Liver (tissue), 9 donors: ENCODE results near the gene FES. TPM values are rescaled to one million over a fixed set of nuclear protein-coding genes. Genes with fewer than 3 reads are reported as not detected.

Source experiments
- DNase-seq: peaks from one replicate; pipeline ENCODE4 v3.0.0-alpha.2; 2017; ENCODE audit warnings: low spot score
- H3K27ac ChIP-seq, 2 donors: one replicate each; pipeline ENCODE4 v1.7.0; 2013; ENCODE audit warnings: inconsistent platforms in 2 of 2, low read length in 2 of 2, control low read depth in 1 of 2, low read depth in 1 of 2, mild to moderate bottlenecking in 1 of 2
- H3K27me3 ChIP-seq, 4 donors: one replicate each; pipeline versions ENCODE4 v1.6.1 to v1.7.0; 2013; ENCODE audit warnings: low read length in 3 of 4, inconsistent platforms in 1 of 4, mild to moderate bottlenecking in 1 of 4, moderate library complexity in 1 of 4; ENCODE audit not compliant: control insufficient read depth in 4 of 4, insufficient read depth in 4 of 4
- H3K36me3 ChIP-seq, 4 donors: one replicate each; pipeline versions ENCODE4 v1.6.1 to v1.7.0; 2013; ENCODE audit warnings: low read length in 3 of 4, mild to moderate bottlenecking in 3 of 4, low read depth in 1 of 4, moderate library complexity in 1 of 4; ENCODE audit not compliant: control insufficient read depth in 4 of 4, insufficient read depth in 3 of 4
- H3K4me1 ChIP-seq, 4 donors: one replicate each; pipeline versions ENCODE4 v1.6.1 to v1.7.0; 2013; ENCODE audit warnings: low read length in 3 of 4, mild to moderate bottlenecking in 3 of 4, moderate library complexity in 1 of 4; ENCODE audit not compliant: control insufficient read depth in 4 of 4, insufficient read depth in 4 of 4
- H3K4me3 ChIP-seq, 3 donors: one replicate each; pipeline versions ENCODE4 v1.6.1 to v1.7.0; 2013; ENCODE audit warnings: low read length in 3 of 3, control low read depth in 1 of 3, low read depth in 1 of 3, mild to moderate bottlenecking in 1 of 3
- H3K9ac ChIP-seq, 2 donors: one replicate each; pipeline ENCODE4 v1.7.0; 2013; ENCODE audit warnings: low read length in 2 of 2, mild to moderate bottlenecking in 2 of 2, moderate library complexity in 2 of 2, control low read depth in 1 of 2, low read depth in 1 of 2
- H3K9me3 ChIP-seq, 4 donors: one replicate each; pipeline versions ENCODE4 v1.6.1 to v1.7.0; 2013; ENCODE audit warnings: low read length in 3 of 4; ENCODE audit not compliant: control insufficient read depth in 4 of 4
- ATF3 ChIP-seq: IDR thresholded peaks from 2 replicates; pipeline ENCODE4 v1.6.1; 2016; ENCODE audit warnings: antibody characterized with exemption
- CTCF ChIP-seq: fragments of 150-350 bp; IDR thresholded peaks from 2 replicates; pipeline ENCODE4 v1.5.1; 2017; ENCODE audit warnings: improper control_type of control experiment, low read depth, low read length; ENCODE audit not compliant: missing input control
- EGR1 ChIP-seq, 2 donors: IDR thresholded peaks; 2 replicates each; pipeline ENCODE4 v1.6.1; 2016 to 2018; ENCODE audit warnings: antibody characterized with exemption in 2 of 2, low read depth in 2 of 2
- FOXA1 ChIP-seq: IDR thresholded peaks from 2 replicates; pipeline ENCODE4 v1.6.1; 2016; ENCODE audit warnings: antibody characterized with exemption
- FOXA2 ChIP-seq: IDR thresholded peaks from 2 replicates; pipeline ENCODE4 v1.6.1; 2016; ENCODE audit warnings: antibody characterized with exemption
- GABPA ChIP-seq, 2 donors: IDR thresholded peaks in 1 of 2; conservative IDR thresholded peaks in 1 of 2; 2 replicates each; pipeline ENCODE4 v1.6.1; 2016; ENCODE audit warnings: antibody characterized with exemption in 2 of 2, mild to moderate bottlenecking in 1 of 2, moderate library complexity in 1 of 2
- HNF4A ChIP-seq, 2 donors: conservative IDR thresholded peaks; 2 replicates each; pipeline ENCODE4 v1.6.1; 2016; ENCODE audit warnings: antibody characterized with exemption in 2 of 2, mild to moderate bottlenecking in 2 of 2
- HNF4G ChIP-seq: IDR thresholded peaks from 2 replicates; pipeline ENCODE4 v1.6.1; 2016; ENCODE audit warnings: antibody characterized with exemption
- JUND ChIP-seq, 2 donors: IDR thresholded peaks; 2 replicates each; pipeline ENCODE4 v1.6.1; 2016; ENCODE audit warnings: antibody characterized with exemption in 2 of 2
- MAX ChIP-seq: IDR thresholded peaks from 2 replicates; pipeline ENCODE4 v1.6.1; 2016; ENCODE audit warnings: antibody characterized with exemption
- NR2F2 ChIP-seq: IDR thresholded peaks from 2 replicates; pipeline ENCODE4 v1.6.1; 2016; ENCODE audit warnings: antibody characterized with exemption
- RAD21 ChIP-seq, 2 donors: IDR thresholded peaks; 2 replicates each; pipeline ENCODE4 v1.6.1; 2016; ENCODE audit warnings: antibody characterized with exemption in 2 of 2, mild to moderate bottlenecking in 2 of 2
- RXRA ChIP-seq, 2 donors: IDR thresholded peaks; 2 replicates each; pipeline ENCODE4 v1.6.1; 2017 to 2018; ENCODE audit warnings: antibody characterized with exemption in 2 of 2, mild to moderate bottlenecking in 1 of 2
- SP1 ChIP-seq: IDR thresholded peaks from 2 replicates; pipeline ENCODE4 v1.6.1; 2018; ENCODE audit warnings: antibody characterized with exemption, mild to moderate bottlenecking
- TAF1 ChIP-seq: conservative IDR thresholded peaks from 2 replicates; pipeline ENCODE4 v1.6.1; 2016; ENCODE audit warnings: antibody characterized with exemption, mild to moderate bottlenecking
- YY1 ChIP-seq: IDR thresholded peaks from 2 replicates; pipeline ENCODE4 v1.6.1; 2016; ENCODE audit warnings: antibody characterized with exemption, mild to moderate bottlenecking
- ZBTB33 ChIP-seq: IDR thresholded peaks from 2 replicates; pipeline ENCODE4 v1.6.1; 2016; ENCODE audit warnings: antibody characterized with exemption
- WGBS: extraction: QIAGEN DNeasy Blood & Tissue Kit; methylation state at CpG from one replicate; pipeline ENCODE4 v1.1.7; 2013; 5-methylcytosine and 5-hydroxymethylcytosine counted together
- polyA plus RNA-seq, 2 donors: library from polyadenylated mRNA; stranded (reverse) in 1 of 2; unstranded in 1 of 2; fragments of 200-250 nt in 1 of 2; fragments of >200 nt in 1 of 2; fragmentation: Nextera tagmentation in 1 of 2; extraction: Ambion mirVana in 1 of 2; gene quantifications; one replicate each; pipeline versions ENCODE4 v1.2.1 to v1.2.3, GENCODE V29; 2013 to 2015
- total RNA-seq, 2 donors: library from RNA; depleted of rRNA; stranded (reverse); fragments of >200 nt; gene quantifications; one replicate each; pipeline ENCODE4 v1.2.3, GENCODE V29; 2014
- TF ChIP-seq, protein P1 (sequence below): IDR thresholded peaks from 2 replicates; pipeline ENCODE4 v1.6.1; 2016; ENCODE audit warnings: antibody characterized with exemption, mild to moderate bottlenecking
- donor health status: healthy.
- donor health status: healthy.
- donor health status: healthy.
- donor health status: healthy.
- donor health status: healthy.

Gene FES
- total and polyA plus RNA-seq, 4 donors = 12.1 to 43.1 (median 28.8) TPM

DNA sequence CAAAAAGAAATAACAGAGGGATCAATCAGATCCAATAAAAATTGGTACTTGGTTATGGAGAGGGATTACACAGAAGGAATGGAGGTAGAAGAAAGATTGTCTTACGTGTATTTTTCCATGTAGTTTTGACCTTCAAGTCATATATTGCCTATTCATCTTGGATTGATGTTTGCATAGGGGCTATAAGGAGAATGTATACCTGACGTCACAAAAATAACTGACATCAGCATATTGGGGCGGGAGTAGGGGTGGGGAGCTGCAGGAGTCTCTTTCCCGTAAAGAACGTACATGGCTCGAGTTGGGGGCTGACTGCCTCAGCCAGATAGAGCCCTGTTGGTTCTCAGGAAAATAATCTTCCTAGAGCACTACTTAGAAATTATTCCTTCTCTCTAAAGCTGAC lies 21.8 kb upstream of the FES start:
- peak overlapping the region; percentile 33 to 41 for H3K9ac ChIP-seq
- no peaks in the 10 kb centered on the region for H3K36me3 ChIP-seq
- 81% methylated on average over 6 of the region's 6 CpGs for WGBS
- peak overlapping the region; percentile 71 to 81 for H3K27ac ChIP-seq
- peaks cover 26 to 70% (median 54%) of the 10 kb centered on the region in 4 donors for H3K4me1 ChIP-seq
- DNase-seq = no peak
- no peaks in the 10 kb centered on the region for H3K9me3 ChIP-seq
- H3K27me3 ChIP-seq = no peaks in the 10 kb centered on the region
- H3K4me3 ChIP-seq = no peak overlapping the region
- TF ChIP-seq YY1 = no peak
- TF ChIP-seq TAF1 = no peak
- TF ChIP-seq RAD21 (IDR thresholded peaks at IDR 0.05) = no peak
- no peak for TF ChIP-seq ATF3
- TF ChIP-seq SP1 = no peak
- no peak for TF ChIP-seq EGR1 (IDR thresholded peaks at IDR 0.05; ENCODE audit: low read depth in 2 of 2)
- TF ChIP-seq HNF4A (conservative IDR thresholded peaks at IDR 0.05) = no peak
- no peak for TF ChIP-seq HNF4G
- no peak for TF ChIP-seq CTCF

- Histone ChIP-seq H3K27ac (peak overlapping the region; percentile 71 to 81), H3K9ac (peak overlapping the region; percentile 33 to 51), H3K9me3 (no peaks in the 10 kb centered on the region), H3K4me1 (peaks cover 26 to 63% (median 48%) of the 10 kb centered on the region in 4 donors), H3K4me3 (no peak overlapping the region), H3K36me3 (no peaks in the 10 kb centered on the region), H3K27me3 (no peaks in the 10 kb centered on the region)
- peak; percentile 98 to 99 for TF ChIP-seq RXRA (IDR thresholded peaks at IDR 0.05)
- TF ChIP-seq GABPA (IDR thresholded peaks at IDR 0.05 in 1 of 2, conservative IDR thresholded peaks at IDR 0.05 in 1 of 2) = peak in 1 of 2 donors; percentile 48
- TF ChIP-seq MAX = peak; percentile 98
- TF ChIP-seq FOXA1 = peak; percentile 86
- TF ChIP-seq HNF4A (conservative IDR thresholded peaks at IDR 0.05) = peak; percentile 98 to 99
- TF ChIP-seq EGR1 (IDR thresholded peaks at IDR 0.05; ENCODE audit: low read depth in 2 of 2) = peak; percentile 46 to 91
- peak; percentile 96 for TF ChIP-seq SP1
- no peak for TF ChIP-seq CTCF
- peak; percentile 78 for TF ChIP-seq FOXA2
- peak; percentile 55 to 77 for TF ChIP-seq JUND (IDR thresholded peaks at IDR 0.05)
- peak; percentile 86 for TF ChIP-seq YY1
- TF ChIP-seq HNF4G = peak; percentile 94
- TF ChIP-seq NR2F2 = peak; percentile 100
- TF ChIP-seq ATF3 = peak; percentile 86
- peak; percentile 32 to 53 for TF ChIP-seq RAD21 (IDR thresholded peaks at IDR 0.05)
- peak; percentile 76 for TF ChIP-seq TAF1
- TF ChIP-seq, protein P1, sequence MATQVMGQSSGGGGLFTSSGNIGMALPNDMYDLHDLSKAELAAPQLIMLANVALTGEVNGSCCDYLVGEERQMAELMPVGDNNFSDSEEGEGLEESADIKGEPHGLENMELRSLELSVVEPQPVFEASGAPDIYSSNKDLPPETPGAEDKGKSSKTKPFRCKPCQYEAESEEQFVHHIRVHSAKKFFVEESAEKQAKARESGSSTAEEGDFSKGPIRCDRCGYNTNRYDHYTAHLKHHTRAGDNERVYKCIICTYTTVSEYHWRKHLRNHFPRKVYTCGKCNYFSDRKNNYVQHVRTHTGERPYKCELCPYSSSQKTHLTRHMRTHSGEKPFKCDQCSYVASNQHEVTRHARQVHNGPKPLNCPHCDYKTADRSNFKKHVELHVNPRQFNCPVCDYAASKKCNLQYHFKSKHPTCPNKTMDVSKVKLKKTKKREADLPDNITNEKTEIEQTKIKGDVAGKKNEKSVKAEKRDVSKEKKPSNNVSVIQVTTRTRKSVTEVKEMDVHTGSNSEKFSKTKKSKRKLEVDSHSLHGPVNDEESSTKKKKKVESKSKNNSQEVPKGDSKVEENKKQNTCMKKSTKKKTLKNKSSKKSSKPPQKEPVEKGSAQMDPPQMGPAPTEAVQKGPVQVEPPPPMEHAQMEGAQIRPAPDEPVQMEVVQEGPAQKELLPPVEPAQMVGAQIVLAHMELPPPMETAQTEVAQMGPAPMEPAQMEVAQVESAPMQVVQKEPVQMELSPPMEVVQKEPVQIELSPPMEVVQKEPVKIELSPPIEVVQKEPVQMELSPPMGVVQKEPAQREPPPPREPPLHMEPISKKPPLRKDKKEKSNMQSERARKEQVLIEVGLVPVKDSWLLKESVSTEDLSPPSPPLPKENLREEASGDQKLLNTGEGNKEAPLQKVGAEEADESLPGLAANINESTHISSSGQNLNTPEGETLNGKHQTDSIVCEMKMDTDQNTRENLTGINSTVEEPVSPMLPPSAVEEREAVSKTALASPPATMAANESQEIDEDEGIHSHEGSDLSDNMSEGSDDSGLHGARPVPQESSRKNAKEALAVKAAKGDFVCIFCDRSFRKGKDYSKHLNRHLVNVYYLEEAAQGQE = peak; percentile 81
- peak; percentile 94 for TF ChIP-seq ZBTB33
- DNase-seq = no peak
- WGBS = 36% methylated on average over 5 of the region's 5 CpGs
Observed at GRCh38 chr15:90862964-90863778, 21.1 kb upstream of the FES start.
